GM18520 (cell line): ENCODE data around the gene ITPKA.
A peak's percentile ranks its signal among the peaks of the same experiment; 100 is the strongest.

Source experiments
- ATAC-seq: cut with Tn5 transposase; IDR thresholded peaks from one replicate; pipeline ENCODE4 v1.9.1; 2021; ENCODE audit not compliant: unreplicated experiment

The ITPKA gene

DNA sequence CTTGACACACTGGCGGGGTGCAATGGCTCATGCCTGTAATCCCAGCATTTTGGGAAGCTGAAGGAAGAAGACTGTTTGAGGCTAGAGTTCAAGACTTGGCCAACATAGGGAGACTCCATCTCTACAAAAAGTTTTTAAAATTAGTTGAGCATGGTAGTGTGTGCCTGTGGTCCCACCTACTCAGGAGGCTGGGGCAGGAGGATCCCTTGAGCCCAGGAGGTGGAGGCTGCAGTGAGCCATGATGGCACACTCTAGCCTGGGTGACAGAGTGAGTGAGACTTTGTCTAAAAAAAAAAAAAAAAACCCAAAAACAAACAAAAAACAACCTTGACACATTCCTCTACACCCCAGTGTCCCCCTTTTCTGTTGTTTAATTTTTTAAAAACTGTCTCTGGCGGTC is 4.0 kb upstream of the ITPKA start:
- no peak for ATAC-seq

DNA sequence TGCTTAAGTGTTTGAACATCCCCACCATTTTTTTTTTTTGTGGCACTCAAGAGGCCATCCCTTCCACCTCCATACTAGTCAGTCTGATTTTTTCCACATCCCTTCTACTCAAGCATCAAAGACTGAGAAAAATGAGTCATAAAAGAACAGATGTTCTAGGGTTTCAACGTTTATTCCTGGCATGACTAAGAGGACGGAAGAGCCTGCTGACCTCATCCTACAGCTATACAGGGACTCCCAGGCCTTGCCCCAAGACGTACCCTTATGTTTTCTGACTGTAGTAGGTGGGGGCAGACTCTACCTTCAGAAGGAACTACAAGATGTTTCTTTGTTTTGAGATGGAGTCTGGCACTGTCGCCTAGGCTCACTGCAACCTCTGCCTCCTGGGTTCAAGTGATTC is 3.3 kb upstream of the ITPKA start:
- no peak for ATAC-seq

DNA sequence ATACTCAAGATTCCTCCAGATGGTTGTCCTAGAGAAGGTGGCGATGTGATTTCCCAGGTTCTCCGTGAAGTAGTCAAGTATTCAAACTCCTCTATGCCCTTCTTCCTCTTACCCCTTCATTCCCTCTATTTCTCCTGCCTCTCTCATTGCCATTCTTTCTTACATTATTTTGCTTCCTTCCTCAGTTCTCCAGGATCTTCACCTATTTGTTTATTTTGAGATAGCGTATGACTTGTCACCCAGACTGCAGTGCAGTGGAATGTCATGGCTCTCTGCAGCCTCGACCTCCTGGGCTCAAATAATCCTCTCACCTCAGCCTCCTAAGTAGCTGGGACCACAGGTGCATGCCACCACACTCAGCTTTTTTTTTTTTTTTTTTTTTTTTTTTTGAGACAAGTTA is 1.8 kb upstream of the ITPKA start:
- no peak for ATAC-seq

DNA sequence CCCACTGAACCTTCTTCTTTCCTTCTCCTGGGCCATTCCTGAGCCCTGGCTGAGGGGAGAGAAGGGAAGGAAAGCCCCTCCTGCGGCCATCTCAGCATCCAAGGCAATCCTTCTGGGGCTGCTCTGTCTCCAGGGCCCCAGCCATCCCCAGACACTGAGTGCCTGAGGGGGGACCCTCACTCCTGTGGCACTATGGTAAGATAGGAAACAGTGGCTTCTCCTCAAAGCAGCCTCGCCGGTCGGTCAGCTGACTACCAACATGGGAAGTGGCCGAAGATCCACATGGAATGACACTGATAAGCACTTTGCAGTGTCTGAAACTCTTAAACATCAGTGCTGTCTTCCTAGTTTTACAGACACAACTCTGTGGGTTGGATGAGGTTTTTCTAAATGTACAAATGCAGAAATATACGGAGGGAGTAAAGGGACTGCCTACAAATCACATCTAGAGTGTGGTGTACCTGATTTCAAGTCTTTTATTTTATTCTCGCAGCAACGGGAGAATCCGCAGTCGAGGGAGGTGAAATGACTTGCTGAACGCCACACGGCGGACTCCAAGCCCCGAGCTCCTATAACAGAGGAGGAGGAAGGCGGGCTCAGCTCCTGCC is 973 bp upstream of the ITPKA start:
- ATAC-seq = no peak

DNA sequence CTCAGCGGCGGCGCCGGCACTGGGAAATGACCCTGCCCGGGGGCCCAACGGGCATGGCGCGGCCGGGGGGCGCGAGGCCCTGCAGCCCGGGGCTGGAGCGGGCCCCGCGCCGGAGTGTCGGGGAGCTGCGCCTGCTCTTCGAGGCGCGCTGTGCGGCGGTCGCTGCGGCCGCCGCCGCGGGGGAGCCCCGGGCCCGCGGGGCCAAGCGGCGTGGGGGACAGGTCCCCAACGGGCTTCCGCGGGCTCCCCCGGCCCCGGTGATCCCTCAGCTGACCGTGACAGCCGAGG is 172 bp downstream of the ITPKA start:
- no peak for ATAC-seq

DNA sequence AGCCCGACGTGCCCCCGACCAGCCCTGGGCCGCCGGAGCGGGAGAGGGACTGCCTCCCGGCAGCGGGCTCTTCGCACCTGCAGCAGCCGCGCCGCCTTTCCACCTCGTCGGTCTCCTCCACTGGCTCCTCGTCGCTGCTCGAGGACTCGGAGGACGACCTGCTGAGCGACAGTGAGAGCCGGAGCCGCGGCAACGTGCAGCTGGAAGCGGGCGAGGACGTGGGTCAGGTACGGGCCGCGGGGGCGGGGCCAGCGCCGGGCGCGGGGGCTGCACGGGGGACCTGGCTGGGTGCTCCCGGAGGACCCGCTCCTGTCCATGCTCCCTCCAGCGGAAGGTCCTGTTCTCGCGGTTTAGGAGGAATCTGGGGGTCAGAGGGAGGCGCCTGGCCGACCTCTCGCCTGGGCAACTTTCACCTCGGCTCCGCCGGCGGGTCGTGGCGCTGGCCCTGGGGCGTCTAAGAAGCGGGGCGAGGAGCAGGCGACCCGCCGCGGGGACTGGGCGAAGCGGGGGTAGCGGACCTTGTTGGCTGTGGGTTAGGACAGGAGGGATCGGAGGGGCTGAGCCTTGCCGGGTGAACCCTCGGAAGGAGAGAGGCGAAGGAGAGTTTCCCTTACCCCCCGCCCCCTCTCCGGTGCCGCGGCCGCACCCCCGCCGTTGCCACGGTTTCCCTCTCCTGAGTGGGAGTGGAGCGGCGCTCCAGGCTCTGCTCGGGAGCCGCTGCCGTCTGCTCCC is 682 bp downstream of the ITPKA start:
- ATAC-seq = peak; percentile 5

DNA sequence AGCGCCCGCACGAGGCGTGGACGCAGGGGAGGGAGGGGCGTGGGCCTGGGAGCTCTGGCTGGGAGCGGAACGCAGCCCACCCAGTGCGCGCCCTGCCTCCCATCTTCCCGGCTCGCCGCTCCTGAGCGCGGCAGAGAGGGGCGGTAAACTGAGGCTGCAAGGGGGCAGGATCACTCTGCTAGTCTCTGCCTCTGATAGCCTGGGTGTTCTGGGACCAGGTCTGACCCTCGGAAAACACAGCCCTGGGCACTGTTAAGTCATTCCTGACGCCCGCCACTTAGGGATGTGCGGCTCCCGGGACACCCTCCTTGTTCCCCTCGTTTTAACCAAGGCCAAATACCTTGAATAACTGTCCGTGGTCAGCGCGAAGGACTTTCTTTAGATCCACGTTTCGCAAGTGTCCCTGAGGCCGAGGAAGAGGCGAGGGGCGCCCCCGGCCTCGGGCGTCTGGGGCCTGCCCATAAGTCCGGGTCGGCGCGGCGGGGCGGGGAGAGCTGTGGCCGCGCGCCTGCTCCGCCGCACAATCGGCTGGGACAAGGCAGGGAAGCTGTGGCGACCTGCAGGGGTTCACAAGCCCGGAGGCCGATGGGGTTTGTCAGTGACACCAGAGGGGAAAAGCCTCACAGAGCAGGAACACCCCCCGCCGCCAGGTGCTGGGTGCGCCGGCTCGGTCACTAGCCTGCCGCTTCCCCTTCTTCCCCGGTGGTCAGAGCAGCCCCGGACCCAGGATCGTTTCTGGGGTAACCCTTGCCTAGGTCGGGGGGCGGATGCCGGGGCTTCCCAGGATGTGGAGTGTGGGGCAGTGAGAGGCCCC is 1.5 kb downstream of the ITPKA start:
- no peak for ATAC-seq

DNA sequence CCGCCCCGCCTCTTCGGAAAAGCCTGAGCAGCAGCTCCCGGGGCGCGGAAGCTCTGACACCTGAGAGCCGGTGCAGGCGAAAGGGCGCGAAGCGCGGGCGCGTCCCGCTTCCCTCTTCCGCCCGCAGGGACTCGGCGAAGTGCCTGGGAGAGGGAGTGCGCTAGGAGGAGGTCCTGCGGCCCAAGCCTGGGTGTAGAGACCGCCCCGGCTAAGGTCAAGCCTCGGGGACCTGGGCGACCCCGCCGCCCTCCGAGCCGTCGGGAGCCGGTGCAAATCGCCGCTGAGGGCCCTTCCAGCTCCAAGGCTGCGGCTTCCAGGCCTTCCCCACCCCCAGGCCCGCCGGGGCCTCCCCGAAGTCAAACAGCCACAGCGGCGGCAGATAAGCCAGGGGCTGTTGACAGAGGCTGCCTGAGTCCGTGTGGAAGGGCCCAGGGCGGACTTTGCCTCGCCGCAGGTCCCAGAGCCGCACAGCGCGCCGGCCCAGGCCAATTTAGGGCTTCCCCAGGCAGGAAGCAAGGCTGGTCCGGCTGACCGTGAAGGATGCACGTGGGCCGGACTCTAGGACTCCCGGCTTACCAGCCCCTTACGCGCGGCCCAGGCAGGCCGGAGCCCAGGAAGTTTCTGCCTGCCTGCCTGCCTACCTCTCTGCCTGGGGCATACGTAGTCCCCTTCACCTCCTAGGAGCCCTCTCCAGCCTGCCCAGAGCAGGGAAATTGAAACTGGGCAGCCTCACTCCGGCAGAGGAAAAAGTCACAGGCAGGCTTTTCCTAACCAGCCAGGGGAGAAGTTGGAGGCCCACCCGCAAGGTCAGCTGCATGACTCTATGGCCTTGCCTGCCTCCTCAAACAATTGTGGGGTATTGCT is 2.3 kb downstream of the ITPKA start:
- no peak for ATAC-seq

DNA sequence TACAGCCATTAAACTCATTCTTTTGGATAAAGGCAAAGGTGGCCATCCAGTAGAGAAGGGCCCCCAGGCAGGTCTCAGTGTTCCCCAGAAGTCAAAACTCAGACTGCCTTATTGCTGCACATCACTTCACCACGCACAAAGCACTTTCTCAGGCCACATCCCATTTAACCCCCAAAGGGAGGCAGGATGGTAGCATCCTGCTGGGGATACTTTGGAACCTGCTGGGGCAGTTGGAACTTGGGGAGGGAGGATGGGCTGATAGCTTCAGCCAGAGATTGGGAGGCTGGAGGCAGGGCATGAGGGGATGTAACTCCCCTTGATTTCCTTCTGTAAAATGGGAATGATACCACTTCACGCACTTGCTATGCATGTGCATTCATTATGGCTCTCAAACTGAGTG is 5.0 kb downstream of the ITPKA start:
- ATAC-seq = no peak

DNA sequence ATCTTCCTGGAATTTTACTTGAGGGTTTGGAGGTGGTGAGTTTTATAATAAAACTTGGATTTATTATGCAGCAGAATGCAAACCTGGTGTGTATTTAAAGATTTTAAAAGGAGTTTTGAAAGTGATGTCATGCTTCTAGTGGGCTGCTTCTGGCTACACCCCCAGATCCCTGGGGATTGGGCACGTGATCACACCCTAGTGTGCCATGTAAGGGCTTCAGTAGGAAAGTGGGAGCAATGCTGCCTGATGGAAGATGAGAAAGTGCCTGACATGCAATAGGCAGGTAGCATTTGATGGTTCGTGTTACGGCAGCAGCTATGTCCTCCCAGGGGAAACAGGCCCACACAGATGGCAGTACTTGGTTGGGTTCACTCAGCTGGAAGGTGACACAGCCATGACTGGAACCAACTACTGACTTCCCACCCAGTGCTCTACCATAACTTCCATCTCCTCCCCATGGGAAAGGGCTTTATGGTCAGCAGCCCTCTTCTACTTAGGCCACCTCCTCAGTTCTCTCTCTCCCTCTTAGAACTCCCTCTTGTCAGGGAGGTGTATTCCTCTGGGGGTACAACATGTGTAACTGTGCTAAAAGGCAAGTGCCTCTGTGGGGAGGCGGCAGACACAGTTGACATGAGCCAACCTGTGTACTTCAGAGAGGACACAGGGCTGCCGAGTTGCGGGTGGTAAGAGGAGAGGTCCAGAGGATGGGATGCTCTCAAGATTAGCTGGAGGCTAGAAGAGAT is 5.6 kb downstream of the ITPKA start:
- ATAC-seq = no peak

DNA sequence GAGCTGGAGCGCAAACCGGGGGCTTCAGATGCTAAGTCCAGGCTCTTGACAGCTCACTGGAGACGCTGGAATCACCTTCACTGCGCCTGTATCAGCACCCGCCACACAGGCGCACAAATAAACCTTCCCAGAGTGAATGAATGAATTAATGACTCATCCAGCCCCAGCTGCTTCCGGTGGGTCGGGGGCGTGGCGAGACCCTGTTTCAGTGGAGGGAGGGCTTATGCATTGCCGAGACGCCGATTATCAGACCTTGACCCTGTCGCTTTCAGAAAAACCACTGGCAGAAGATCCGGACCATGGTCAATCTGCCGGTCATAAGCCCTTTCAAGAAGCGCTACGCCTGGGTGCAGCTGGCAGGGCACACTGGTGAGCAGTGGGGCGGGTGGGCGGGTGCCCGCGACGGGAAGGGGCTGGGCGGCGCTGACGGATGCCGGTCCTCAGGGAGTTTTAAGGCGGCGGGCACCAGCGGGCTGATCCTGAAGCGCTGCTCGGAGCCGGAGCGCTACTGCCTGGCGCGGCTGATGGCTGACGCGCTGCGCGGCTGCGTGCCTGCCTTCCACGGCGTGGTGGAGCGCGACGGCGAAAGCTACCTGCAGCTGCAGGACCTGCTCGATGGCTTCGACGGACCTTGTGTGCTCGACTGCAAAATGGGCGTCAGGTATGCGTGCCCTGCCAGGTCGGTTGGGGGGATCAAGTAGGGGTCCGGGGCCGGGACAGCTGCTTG is 7.7 kb downstream of the ITPKA start:
- ATAC-seq = no peak

DNA sequence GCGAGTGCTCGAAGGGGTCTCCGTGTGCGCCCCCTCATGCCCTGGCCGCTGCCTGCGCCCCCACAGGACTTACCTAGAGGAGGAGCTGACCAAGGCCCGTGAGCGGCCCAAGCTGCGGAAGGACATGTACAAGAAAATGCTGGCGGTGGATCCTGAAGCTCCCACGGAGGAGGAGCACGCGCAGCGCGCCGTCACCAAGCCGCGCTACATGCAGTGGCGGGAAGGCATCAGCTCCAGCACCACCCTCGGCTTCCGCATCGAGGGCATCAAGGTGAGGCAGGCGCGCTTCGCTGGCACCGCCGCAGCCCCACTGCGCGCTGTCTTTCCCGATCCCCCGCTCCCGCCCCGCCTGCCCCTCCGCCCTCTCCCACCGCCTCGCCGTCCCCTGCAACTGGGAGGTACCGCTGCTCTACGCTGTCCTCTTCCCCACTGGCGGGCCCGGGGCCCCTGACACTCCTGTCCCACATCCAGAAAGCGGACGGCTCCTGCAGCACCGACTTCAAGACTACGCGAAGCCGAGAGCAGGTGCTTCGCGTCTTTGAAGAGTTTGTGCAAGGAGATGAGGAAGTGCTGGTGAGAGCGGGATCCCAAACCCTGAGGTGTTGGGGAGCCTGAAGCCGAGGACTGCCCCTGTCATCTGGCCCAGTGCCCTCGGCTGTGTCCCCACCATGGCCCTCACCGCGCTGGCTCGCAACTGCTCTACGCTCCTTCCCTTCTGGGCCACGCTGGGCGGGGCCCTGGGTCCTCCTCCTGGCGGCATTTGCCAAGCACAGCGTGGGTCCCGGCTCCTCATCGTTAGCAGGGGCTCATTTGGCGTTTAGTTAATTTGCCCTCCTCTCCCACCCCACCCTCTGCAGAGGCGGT is 8.5 kb downstream of the ITPKA start:
- no peak for ATAC-seq

DNA sequence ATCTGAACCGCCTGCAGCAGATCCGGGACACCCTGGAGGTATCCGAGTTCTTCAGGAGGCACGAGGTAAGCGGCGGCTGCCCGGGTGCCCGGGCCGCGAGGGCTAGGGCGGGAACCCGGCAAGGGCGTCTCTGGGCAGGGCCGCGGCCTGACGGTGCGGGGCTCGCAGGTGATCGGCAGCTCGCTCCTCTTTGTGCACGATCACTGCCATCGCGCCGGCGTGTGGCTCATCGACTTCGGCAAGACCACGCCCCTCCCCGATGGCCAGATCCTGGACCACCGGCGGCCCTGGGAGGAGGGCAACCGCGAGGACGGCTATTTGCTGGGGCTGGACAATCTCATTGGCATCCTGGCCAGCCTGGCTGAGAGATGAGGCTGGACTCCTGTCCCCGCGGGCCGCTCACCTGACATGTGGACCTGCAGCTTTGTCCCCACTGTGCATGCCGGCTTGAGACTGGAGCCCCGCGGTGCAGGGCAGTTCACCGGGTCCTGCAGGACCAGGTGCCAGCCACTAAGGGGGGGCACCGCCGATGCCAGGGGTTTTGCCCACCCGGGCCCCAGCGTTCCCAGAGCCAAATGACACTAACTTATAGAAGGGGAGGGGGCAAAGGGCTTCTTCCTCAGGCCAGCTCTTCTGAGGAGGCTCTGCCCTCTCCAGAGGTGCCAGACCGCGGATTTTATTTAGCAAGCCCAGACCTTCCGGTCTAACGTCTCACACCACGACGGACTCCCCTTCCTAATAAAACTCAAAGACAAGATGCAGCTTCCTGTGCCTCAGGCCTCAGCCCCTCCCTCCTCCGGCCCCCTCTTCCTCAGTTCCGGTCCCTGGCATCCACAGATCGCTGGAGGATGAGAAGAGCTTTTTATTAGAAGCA is 9.4 kb downstream of the ITPKA start:
- ATAC-seq = no peak

DNA sequence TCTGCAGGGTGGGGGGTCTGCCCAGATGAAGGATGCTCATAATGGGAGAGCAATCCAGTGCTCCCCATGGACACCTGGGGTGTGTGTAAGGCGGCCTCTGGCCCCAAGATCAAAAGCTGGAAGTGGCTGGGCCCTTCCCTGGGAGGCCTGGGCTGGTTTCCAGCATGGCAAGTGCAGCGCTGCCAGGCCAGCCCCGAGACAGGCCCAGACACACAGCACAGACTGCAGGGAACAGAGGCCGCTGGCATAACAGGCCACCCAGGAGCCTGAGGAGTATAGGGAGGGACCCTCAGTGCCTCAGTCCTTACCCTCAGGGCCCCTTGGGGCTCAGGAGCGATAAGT is 10.0 kb downstream of the ITPKA start:
- no peak for ATAC-seq

DNA sequence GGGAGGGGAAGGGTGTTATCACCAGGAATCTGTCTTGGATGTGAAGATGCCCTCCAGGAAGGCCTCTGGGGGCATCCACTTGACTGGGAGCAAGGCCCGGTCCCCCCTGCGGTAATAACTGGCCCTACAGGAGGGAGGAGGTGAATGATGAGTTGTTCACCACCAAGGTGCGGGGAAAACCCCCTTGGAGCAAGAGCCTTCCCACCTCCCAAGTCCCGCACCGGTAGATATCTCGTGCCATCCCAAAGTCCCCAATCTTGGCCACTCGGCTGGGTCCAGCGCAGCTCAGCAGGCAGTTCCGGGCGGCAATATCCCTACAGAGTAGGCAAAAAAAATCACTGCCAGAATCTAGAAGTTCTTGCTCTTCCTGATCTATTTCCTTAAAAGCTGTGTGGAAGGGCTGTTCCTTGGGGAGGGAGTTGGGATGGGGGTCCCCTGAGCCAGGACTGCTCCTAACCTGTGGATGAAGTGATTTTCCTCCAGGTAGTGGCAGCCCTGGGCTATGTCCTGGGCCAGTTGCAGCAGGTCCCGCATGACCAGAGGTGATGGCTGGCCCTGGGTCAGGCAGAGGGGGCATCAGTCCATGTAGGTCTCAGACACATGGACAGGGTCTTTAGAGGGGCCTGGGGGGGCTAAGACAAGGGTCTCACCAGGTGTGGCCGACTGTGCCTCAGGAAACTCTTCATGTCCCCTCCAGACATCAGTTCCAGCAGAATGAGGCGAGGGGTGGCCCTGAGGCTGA is 11.2 kb downstream of the ITPKA start:
- ATAC-seq = no peak

DNA sequence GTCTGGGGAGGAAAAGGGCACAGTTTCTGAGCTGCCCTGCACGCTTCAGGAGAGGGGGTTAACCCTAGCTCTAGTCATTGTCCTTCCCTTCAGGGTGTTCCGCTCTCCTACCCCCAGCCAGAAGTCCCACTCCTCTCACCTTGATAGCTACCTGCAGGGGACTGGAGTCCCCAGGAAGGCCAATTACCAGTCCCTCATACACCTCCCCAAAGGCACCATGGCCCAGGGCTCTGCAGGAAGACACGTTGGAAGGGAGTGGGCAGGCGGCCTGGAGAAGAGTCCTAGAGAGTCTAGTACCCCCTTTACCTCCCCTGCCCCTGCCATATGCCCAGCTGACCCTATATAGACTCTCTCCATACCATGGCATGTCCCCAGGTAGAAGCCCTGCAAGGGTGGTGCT is 12.1 kb downstream of the ITPKA start:
- no peak for ATAC-seq

DNA sequence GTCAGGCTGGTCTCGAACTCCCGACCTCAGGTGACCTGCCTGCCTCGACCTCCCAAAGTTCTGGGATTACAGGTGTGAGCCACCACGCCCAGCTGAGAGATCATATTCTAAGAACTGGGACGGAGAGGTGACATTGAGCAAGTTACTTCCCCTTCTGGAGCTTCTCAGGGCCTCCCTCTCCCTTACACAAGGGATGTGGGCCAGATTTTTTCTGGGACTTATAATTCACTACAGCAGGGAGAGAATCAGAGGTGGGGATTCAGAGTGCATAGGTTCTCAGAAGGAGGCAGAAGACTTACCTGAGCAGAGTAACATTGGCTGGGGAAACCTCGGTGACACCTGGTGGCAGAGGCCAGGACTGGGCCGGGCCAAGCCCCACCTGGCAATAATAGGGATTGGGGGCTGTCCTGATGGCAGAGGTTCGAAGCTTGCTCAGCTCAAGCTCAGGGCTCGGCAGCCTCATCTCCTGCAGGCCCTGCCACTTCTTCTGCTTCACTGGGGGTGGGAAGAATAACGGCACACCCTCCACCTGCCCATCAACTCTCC is 13.2 kb downstream of the ITPKA start:
- no peak for ATAC-seq
